CD4-positive, CD25-positive, alpha-beta regulatory T cell (primary cell): ENCODE results near the gene GTF2F1. TPM values are rescaled to one million over a fixed set of nuclear protein-coding genes. Genes with fewer than 3 reads are reported as not detected.
A peak's percentile ranks its signal among the peaks of the same experiment; 100 is the strongest.

Experiments used
- ATAC-seq, 2 donors: fragments of 150-1000 bp; cut with Tn5 transposase; one replicate each; pipeline ENCODE4 v1.10.0; 2021; ENCODE audit warnings: low read depth in 2 of 2, moderate number of reproducible peaks in 2 of 2, moderate library complexity in 1 of 2
- DNase-seq, 3 donors: peaks; one replicate each; pipeline versions ENCODE4 v3.0.0 to v3.0.0-alpha.2; 2012 to 2022; ENCODE audit warnings: mixed read lengths in 1 of 3
- H3K27ac ChIP-seq: one replicate; pipeline ENCODE4 v1.7.0; 2013; ENCODE audit warnings: mild to moderate bottlenecking, low read length; ENCODE audit not compliant: insufficient read depth, poor library complexity, severe bottlenecking
- H3K27me3 ChIP-seq: one replicate; pipeline ENCODE4 v1.7.0; 2013; ENCODE audit warnings: low read length; ENCODE audit not compliant: control insufficient read depth, insufficient read depth
- H3K36me3 ChIP-seq: one replicate; pipeline ENCODE4 v1.7.0; 2013; ENCODE audit warnings: mild to moderate bottlenecking, low read length, moderate library complexity; ENCODE audit not compliant: control insufficient read depth, insufficient read depth
- H3K4me1 ChIP-seq: 2 replicates; pipeline ENCODE4 v1.7.0; 2013; ENCODE audit warnings: mild to moderate bottlenecking, low read length; ENCODE audit not compliant: insufficient read depth, control insufficient read depth, poor library complexity, severe bottlenecking
- H3K4me3 ChIP-seq: one replicate; pipeline ENCODE4 v1.7.0; 2013; ENCODE audit warnings: low read depth, mild to moderate bottlenecking, low read length, moderate library complexity
- H3K9me3 ChIP-seq, 2 experiments: 1 replicate in 1 of 2; 2 replicates in 1 of 2; pipeline ENCODE4 v1.7.0; 2013; ENCODE audit warnings: low read length in 2 of 2, mild to moderate bottlenecking in 1 of 2, moderate library complexity in 1 of 2; ENCODE audit not compliant: control insufficient read depth in 2 of 2
- H3K27ac Mint-ChIP-seq, 3 donors: one replicate each; pipeline ENCODE4 v1.8.0; 2020 to 2022; ENCODE audit warnings: mild to moderate bottlenecking in 3 of 3, mixed read lengths in 3 of 3, moderate library complexity in 2 of 3
- H3K27me3 Mint-ChIP-seq: one replicate; pipeline ENCODE4 v1.8.0; 2022; ENCODE audit warnings: mild to moderate bottlenecking, mixed read lengths
- H3K36me3 Mint-ChIP-seq: one replicate; pipeline ENCODE4 v1.8.0; 2020; ENCODE audit warnings: mixed read lengths
- H3K4me1 Mint-ChIP-seq, 4 donors: one replicate each; pipeline ENCODE4 v1.8.0; 2020 to 2022; ENCODE audit warnings: mixed read lengths in 4 of 4, mild to moderate bottlenecking in 1 of 4
- H3K4me3 Mint-ChIP-seq, 4 donors: one replicate each; pipeline ENCODE4 v1.8.0; 2020 to 2022; ENCODE audit warnings: mild to moderate bottlenecking in 4 of 4, mixed read lengths in 4 of 4, moderate library complexity in 3 of 4
- H3K9me3 Mint-ChIP-seq, 7 donors: one replicate each; pipeline ENCODE4 v1.8.0; 2020 to 2022; ENCODE audit warnings: mixed read lengths in 7 of 7, mild to moderate bottlenecking in 3 of 7, moderate library complexity in 2 of 7
- polyA plus RNA-seq, 4 donors: library from polyadenylated mRNA; unstranded; fragments of 300-500 nt; fragmentation: Illumina TruSeq; gene quantifications; one replicate each; pipeline ENCODE4 v1.2.3, GENCODE V29; 2021
- total RNA-seq: library from RNA; stranded (reverse); gene quantifications from one replicate; pipeline ENCODE4 v1.2.3, GENCODE V29; 2022

Gene GTF2F1
- total RNA-seq: 53.4 TPM
- 10 to 100 TPM; 16.0 to 19.7 (median 17.5) TPM for polyA plus RNA-seq

- Mint-ChIP-seq H3K4me3 (peak within 1 kb of the TSS; percentile 96 to 97 (median 96)), H3K9me3 (peaks cover 0 to 2% (median 0%) of the 10 kb centered on the region in 7 donors), H3K36me3 (peaks cover 5% of the 10 kb centered on the region), H3K27me3 (peaks cover 10% of the 10 kb centered on the region), H3K27ac (peak within 1 kb of the TSS; percentile 97 to 99 (median 98)), H3K4me1 (peaks cover 4 to 31% (median 19%) of the 10 kb centered on the region in 4 donors)
- Histone ChIP-seq H3K27me3 (no peaks in the 10 kb centered on the region), H3K27ac (peak within 1 kb of the TSS; percentile 97), H3K9me3 (no peaks in the 10 kb centered on the region), H3K4me3 (peak within 1 kb of the TSS; percentile 83), H3K4me1 (peaks cover 16% of the 10 kb centered on the region), H3K36me3 (peaks cover 7% of the 10 kb centered on the region)
- DNase-seq: peak; percentile 91 to 94 (median 91)
- peak; percentile 87 to 88 for ATAC-seq
These were observed at the start of gene GTF2F1 for GRCh38 chr19:6393074-6393982. Gene GTF2F1, minus strand, starts transcription at chr19:6393164. Its CDS starts 169 bp downstream, at chr19:6392995.

DNA sequence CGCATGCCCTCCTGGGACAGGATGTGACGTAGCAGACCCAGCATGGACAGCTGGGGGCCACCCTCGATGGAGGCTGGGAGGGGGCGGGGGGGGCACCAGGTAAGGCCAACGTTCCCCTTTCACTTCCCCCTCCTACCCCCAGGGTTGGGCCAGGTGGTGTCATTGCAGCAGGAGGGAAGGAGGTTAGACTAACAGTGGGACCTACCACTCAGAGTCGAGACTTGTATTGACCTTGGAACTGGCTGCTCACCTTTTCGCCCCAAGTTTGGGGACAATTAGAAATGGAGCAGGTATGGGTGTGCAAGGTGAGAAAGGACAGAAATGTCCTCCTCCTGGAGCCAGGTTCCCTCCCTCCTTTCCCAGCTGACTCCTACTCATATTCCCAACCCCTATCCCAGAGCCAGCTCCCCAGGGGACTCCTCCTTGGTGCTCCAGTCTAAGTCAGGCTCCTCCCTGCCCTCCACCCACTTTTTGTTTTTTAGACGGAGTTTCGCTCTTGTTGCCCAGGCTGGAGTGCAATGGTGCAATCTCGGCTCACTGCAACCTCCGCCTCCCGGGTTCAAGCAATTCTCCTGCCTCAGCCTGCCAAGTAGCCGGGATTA, 49.2 kb upstream of the GTF2F1 start:
- Histone ChIP-seq H3K36me3 (no peaks in the 10 kb centered on the region), H3K4me3 (no peak overlapping the region), H3K27me3 (no peaks in the 10 kb centered on the region), H3K4me1 (no peaks in the 10 kb centered on the region), H3K9me3 (no peaks in the 10 kb centered on the region), H3K27ac (no peak overlapping the region)
- H3K36me3 Mint-ChIP-seq: peaks cover 18% of the 10 kb centered on the region
- no peak overlapping the region for H3K27ac Mint-ChIP-seq
- DNase-seq (no peak), ATAC-seq (no peak)
- H3K27me3 Mint-ChIP-seq: no peaks in the 10 kb centered on the region
- H3K4me3 Mint-ChIP-seq: no peak overlapping the region
- no peaks in the 10 kb centered on the region for H3K9me3 Mint-ChIP-seq
- H3K4me1 Mint-ChIP-seq: no peaks in the 10 kb centered on the region

DNA sequence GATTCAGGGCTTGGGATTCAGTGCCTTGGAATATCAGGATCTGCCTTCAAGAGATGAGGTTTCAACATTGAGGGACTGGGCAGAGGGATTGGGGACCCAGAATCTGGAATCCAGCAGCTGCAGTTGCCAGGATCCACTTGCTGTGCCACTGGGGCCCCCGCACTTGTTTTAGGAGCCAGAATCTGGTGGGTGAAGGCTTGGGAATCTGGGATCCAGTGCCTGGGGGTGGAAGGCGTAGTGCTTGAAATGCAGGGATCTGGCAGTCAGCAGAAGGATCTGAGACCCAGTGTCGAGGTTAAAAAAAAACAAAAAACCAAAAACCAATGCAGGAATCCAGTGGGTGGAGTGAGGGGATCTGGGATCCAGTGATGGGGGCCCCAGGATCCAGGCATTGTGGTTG, 47.9 kb upstream of the GTF2F1 start:
- Mint-ChIP-seq H3K27me3 (no peaks in the 10 kb centered on the region), H3K9me3 (no peaks in the 10 kb centered on the region), H3K36me3 (peaks cover 10% of the 10 kb centered on the region), H3K4me3 (no peak overlapping the region), H3K4me1 (no peaks in the 10 kb centered on the region), H3K27ac (peak overlapping the region in 1 of 3 donors; percentile 51)
- H3K27ac ChIP-seq: no peak overlapping the region
- no peaks in the 10 kb centered on the region for H3K36me3 ChIP-seq
- H3K27me3 ChIP-seq: no peaks in the 10 kb centered on the region
- no peaks in the 10 kb centered on the region for H3K4me1 ChIP-seq
- no peaks in the 10 kb centered on the region for H3K9me3 ChIP-seq
- DNase-seq (no peak), ATAC-seq (no peak)
- no peak overlapping the region for H3K4me3 ChIP-seq

DNA sequence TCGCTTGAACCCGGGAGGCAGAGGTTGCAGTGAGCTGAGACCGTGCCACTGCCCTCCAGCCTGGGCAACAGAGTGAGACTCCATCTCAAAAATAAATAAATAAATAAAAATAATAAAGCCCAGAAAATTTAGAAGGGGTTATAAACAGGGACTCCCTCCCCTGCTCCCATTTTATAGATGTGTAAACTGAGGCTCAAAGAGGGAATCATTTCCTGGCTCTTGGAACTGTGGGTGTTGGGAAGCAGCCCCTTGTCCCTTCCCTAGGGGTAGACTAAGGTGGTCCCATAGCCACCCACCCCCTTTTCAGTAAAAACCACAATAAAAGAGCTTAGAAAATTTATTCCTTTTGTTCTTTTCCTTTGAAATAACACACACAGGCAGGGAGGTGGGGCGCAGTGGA, 46.8 kb upstream of the GTF2F1 start:
- Mint-ChIP-seq H3K27ac (no peak overlapping the region), H3K4me3 (no peak overlapping the region), H3K27me3 (no peaks in the 10 kb centered on the region), H3K36me3 (peaks cover 3% of the 10 kb centered on the region), H3K9me3 (no peaks in the 10 kb centered on the region), H3K4me1 (no peaks in the 10 kb centered on the region)
- Histone ChIP-seq H3K27ac (no peak overlapping the region), H3K36me3 (no peaks in the 10 kb centered on the region), H3K4me3 (no peak overlapping the region), H3K27me3 (no peaks in the 10 kb centered on the region), H3K9me3 (no peaks in the 10 kb centered on the region), H3K4me1 (no peaks in the 10 kb centered on the region)
- ATAC-seq (no peak), DNase-seq (no peak)

DNA sequence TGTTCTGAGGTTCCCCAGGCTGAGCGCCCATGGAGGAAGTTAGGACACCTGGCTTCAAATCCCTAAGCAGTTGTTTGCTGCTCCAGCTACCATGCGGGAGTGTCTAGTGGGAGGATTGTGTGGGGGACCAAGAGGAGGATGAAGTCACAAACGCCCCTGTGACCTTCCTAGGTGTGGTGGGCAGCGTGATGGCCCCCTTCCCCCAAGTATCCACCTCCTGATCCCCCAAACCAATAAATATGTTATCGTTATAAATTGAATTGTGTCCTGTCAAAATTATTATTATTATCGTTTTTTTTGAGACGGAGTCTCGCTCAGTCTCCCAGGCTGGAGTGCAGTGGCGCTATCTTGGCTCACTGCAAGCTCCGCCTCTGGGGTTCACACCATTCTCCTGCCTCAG, 40.7 kb upstream of the GTF2F1 start, which contains the start of gene SLC25A41:
TSS of gene SLC25A41 (minus strand) at position 101 of the 400 bp plus-strand sequence. CDS start at position 31, 70 bp downstream.
- DNase-seq: no peak
- Mint-ChIP-seq H3K9me3 (no peaks in the 10 kb centered on the region), H3K4me1 (peaks cover 0 to 4% (median 0%) of the 10 kb centered on the region in 4 donors), H3K4me3 (no peak within 1 kb of the TSS), H3K36me3 (peaks cover 4% of the 10 kb centered on the region), H3K27me3 (peaks cover 10% of the 10 kb centered on the region), H3K27ac (peak within 1 kb of the TSS in 1 of 3 donors; percentile 32)
- Histone ChIP-seq H3K4me1 (no peaks in the 10 kb centered on the region), H3K9me3 (no peaks in the 10 kb centered on the region), H3K27me3 (no peaks in the 10 kb centered on the region), H3K4me3 (no peak within 1 kb of the TSS), H3K27ac (no peak within 1 kb of the TSS), H3K36me3 (no peaks in the 10 kb centered on the region)
- no peak for ATAC-seq

GRCh38 chr19:6433165-6433564, 40.2 kb upstream of the GTF2F1 start:
- no peak overlapping the region for H3K4me3 ChIP-seq
- H3K27me3 ChIP-seq: no peaks in the 10 kb centered on the region
- H3K4me1 ChIP-seq: no peaks in the 10 kb centered on the region
- no peaks in the 10 kb centered on the region for H3K9me3 ChIP-seq
- H3K4me1 Mint-ChIP-seq: peaks cover 0 to 4% (median 0%) of the 10 kb centered on the region in 4 donors
- peaks cover 10% of the 10 kb centered on the region for H3K27me3 Mint-ChIP-seq
- ATAC-seq: no peak
- no peak overlapping the region for H3K4me3 Mint-ChIP-seq
- DNase-seq: no peak
- H3K27ac Mint-ChIP-seq: no peak overlapping the region
- no peaks in the 10 kb centered on the region for H3K9me3 Mint-ChIP-seq
- peaks cover 4% of the 10 kb centered on the region for H3K36me3 Mint-ChIP-seq
- H3K27ac ChIP-seq: no peak overlapping the region
- no peaks in the 10 kb centered on the region for H3K36me3 ChIP-seq

DNA sequence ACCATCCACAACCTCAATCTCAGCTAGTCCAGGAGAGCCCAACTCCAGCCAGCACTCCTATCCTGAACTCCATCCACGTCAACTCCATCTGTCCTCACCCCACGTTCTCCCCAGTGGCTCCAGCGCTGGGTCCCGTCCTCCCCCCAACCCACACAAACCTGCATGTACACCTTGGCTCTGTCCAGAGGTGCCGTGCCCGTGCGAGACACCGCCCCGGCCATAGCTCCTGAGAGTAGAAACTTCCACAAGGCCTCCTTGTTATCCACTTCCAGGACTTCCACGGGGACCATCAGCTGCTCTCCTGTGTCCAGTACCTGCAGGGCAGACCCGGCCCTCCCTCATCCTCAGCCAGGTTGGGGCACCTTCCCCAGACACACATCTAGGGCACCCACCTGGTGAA, 38.9 kb upstream of the GTF2F1 start:
- peaks cover 4% of the 10 kb centered on the region for H3K36me3 Mint-ChIP-seq
- H3K9me3 ChIP-seq: no peaks in the 10 kb centered on the region
- H3K9me3 Mint-ChIP-seq: no peaks in the 10 kb centered on the region
- peaks cover 0 to 4% (median 0%) of the 10 kb centered on the region in 4 donors for H3K4me1 Mint-ChIP-seq
- no peak overlapping the region for H3K27ac ChIP-seq
- H3K36me3 ChIP-seq: no peaks in the 10 kb centered on the region
- no peaks in the 10 kb centered on the region for H3K27me3 ChIP-seq
- peaks cover 10% of the 10 kb centered on the region for H3K27me3 Mint-ChIP-seq
- no peak overlapping the region for H3K27ac Mint-ChIP-seq
- H3K4me1 ChIP-seq: no peaks in the 10 kb centered on the region
- DNase-seq: no peak
- ATAC-seq: no peak
- H3K4me3 Mint-ChIP-seq: no peak overlapping the region
- no peak overlapping the region for H3K4me3 ChIP-seq
